HuH-7.5 (cell line): Measurements from ENCODE around the gene TNS3.

Experiments
- DNase-seq: peaks from one replicate; pipeline ENCODE4 v3.0.0; 2011; ENCODE audit warnings: low spot score

Gene TNS3

DNA sequence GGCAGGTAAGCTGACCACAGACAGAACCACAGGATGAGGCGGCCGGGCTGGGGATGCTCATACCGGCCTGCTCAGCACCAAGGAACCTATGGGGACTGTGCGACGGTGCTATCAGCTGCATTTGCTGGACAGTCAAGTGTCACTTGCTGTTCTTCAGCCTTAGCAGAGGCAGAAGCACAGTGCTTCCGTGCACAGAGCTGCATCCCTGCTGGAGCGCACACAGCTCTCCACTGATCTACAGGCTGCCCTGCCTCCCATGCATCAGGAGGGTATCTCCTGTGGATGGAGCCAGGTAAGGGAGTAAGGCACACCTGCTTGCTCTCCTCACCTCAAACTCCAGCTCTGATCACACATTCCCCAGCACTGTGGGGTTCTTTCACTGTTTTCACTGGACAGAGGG, 97.5 kb downstream of the TNS3 start:
- DNase-seq: no peak

DNA sequence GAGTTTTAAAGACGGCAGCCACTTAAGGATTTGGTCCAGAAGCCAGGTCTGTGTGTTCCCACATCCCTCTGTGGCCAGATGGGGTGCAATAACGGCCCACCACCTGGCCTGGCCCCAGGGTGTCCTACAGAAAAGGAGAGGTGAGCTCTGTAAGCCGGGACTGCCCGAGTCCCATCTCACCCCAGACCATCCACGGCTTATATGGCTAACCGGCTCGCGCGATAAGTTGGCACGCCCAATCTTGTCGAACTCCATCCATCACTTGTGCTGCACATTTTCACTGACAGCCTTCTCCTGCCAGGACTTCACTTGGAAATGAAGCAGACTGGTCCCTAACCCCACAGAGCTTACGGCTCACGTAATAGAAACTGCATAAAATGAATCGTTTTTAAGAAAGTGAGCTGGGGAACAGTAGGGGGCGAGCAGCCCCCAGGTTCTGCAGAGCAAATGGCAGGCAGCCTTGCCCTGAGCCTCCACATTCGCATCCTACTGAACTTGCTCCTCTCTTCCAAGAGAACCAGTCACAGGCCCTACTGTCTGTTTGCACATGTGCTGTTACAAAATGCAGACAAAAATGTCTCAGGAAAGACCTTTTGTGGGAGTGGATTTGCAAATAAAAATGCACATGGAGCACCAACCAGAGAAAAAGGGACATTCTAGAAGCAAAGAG, 98.2 kb downstream of the TNS3 start:
- DNase-seq: no peak

DNA sequence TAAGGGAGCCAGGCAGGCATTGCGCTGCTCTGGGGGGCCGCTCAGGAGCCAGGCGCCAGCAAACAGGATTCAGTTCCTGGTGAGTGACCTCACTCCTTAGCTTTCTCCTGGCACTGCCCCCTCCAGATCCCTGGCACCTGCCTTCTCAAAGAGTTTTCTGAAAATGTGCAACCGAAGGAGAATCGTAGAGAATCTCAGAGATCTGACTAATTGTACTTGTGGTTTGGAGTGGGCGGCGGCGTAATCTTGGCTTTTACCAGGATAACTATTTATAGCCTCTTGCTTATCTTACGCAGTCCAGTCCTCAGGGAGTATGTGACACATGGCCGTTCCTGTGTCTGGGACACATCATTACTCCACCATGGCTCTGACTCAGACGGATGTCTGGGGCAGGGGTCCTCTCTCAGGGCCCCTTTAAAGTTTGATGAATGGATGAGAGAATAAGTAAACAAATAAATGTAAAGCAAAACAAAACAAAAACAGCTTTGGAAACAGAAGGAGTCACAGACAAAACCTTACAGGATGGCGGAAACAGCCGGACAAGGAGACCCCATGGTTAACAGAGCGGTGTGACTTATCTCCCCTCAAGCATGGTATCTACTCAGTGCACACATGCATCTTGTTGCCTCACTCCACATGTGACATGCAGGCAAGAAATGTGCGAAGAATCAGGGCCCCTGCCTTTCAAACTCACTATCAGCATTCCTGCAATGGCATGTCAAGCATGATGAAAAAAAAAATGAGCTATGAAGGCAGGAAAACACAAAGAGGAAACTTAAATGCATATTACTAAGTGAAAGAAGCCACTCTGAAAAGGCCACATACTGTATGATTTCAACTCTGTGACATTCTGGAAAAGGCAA, 99.7 kb downstream of the TNS3 start:
- DNase-seq: peak; percentile 36

DNA sequence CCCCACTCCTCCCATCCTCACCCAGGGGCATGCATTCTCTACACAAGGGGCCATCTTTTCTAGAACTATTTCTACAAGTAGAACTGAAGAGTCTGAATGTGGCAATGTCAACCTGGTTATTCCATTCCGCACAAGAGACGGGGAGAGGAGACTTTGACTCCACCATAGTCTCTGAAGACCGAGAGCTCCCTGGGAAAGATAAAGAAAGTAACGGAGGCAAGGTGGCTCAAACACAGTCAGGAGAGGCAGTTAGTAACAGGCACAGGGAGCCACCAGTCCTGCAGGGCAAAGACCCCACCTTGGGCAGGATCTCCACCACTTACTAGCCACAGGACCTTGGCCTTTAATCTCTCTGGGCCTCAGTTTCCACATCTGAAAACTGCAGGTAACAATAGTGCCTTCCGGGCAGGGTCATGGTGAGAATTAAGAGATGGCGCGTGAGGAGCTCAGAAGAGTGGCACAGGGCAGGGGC, 100.3 kb downstream of the TNS3 start:
- no peak for DNase-seq

DNA sequence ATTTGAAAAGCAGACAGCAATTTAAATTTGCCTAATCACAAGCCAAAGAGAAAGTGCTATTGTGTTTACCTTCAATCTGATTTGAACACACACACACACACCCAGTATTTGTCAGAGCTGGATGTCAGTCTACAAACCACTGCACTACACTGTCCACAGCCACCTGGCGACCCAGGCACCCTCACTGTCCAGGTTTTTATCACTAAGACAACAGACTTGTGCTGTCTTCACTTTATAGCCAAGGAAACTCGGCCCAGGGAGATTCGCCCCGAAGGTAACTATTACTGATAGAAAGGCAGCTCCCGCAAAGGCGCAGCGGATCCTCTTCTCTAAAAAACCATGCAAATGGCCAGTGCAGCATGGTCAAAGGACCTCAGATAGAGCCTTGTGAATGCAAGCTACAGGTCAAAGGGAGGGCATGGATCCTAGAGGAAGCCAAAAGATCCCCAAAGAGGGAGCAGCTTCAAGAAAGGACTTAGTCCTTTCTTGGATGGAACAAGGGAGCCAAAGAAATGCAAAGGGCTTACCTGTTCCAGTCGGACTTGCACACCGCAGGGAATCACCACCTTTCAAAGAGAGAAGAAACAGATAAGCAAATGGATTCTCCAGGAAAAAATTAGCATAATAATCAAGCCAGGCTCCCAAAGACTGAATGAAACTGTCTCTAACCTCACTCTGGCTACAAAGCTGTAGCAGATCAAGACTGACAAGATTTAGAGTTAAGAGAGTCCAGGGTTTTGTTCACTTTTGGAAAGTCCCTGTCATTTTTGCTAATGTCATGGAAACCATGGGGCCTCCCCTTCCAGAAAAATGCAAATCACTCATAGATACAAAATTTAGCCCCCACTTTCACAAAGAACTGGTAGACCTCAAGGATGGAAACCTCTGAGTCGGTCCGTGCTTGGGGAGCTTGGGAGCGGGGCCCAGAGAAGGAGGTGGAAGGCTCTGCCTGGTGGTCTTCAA, 101.1 kb downstream of the TNS3 start:
- DNase-seq: no peak

DNA sequence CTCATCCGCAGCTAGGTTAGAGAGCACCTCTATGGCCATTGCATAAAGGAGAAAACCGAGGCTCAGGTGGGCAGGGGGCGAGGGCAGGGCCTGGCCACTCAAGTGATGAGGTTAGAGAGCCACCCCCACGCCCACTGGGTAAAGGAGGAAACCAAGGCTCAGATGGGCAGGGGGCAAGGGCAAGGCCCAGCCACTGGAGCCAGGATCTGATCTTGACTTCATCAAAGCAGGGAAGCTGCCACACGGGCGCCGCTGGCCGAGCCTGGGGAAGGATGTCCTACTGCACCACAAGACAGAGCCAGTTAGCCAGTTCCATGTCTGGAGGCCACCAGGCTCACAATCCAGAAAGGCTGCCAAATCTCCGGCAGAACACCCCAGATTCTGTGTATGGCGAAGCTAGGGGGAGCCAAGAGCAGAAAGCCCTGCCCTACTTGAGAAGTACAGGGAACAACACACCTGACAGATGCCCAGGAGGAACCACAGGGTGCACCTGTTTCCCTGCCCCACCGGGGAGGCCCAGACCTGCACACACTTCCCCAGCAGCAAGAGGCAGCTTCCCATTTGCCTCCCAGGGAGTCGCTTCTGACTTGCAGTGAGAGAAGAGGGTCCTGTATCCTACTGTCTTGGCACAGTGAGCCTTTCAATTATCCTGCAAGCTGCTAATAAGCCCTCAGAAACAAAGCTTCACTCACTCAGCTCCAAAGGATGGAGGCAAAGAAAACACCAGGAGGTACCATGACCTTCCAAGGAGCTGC, 101.9 kb downstream of the TNS3 start:
- DNase-seq: no peak

DNA sequence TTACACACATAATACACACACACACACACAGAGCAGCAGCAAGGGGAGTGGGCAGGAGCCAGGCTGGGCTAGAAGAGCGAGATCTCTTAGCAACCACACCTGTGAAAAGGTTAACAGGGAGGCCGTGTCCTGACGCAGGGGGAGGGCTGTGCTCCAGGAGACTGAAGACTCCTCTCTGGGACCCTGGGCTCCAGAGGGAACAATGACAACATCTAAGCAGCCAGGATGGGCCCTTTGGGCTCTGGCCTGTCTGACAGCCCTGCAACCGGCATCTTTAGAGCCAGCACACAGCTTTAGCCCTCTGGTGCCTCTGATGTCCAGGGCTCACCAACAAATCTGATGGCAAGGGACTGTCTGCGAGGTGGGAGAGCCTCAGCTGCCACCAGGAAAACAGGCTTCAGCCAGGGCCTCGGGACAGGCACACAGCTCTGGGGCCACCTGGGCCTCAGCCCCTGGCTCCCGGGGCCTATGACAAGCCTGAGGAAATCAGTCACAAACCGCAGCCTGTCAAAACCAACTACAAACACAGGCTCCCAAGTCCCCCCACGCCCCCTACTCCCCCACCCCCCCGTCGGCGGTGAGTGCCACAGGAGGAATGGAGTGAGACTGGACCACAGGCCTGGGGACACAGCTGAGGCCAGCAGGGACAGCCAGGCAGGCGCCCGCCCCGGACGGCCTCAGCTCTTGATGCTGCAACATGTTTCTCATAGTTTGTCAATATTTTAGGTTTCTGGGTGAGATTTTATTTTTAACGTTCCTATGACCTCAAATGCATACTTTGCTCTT, 102.8 kb downstream of the TNS3 start:
- DNase-seq: no peak

DNA sequence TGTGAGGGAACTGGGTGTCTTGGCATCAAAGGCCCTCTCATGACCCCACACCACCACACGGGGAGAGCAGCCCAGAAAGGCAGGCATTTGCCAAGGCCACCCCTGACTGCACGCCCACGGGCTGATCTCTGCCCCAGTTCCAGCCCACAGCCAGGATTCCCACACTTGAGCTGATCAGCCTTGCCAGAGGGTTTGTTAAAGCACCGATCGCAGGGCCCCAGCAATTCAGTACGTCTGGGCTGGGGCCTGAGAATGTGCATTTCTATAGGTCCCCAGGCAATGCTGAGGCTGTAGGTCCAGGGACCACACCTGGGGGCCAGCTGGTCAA, 103.9 kb downstream of the TNS3 start:
- DNase-seq: no peak

DNA sequence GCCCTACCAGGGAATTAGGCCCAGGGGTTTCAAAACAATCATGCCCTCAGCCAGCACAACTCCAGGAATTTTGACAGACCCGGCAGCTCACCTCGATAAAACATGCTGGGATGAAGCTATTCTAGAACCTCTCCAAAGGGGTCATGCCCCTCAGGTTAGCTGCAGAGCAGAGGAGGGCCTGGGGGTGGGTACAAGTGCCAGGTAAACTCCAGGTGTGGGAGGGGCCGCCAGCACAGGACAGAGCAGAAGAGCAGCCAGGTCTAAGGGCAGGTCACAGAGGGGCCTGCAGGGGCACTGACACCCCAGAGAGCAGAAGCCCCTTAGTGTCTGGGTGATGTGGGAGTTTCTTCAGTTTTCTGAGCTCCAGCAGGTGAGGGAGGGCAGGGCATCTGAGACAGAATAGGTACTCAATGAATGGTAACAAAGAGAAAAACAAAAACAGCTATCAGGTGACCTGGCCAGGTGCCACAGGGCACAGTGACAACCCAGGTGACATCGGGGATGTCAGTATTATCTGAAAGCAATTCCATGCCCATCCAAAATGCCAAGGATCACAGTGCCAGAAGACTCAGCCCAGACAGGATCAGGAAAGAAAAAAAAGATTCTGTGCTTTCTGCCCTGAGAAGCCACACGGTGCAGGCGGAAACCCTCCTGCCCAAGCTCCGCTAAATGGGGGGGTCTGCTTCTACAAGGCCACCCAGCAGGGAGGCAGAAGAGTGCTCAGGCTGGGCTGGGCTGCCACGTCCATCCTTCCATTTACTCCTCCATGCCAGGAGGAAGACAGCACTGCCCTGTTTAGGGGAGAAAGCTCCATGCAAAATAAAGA, 104.5 kb downstream of the TNS3 start:
- DNase-seq: no peak

DNA sequence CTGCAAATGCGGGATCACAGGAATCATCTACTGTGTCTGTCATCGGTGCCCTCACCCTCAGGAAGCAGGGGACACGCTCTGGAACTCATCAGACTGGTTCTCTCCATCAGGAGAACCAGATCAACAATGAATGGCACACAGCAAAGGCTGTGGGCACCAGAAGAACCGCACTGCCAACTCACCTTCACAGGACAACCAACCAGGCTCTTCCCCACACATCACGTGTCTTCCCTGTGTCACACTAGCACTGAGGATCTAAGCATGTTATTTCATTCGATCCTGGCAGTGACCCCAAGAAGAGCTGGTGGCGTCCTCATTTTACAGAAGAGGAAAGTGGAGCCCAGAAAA, 106.1 kb downstream of the TNS3 start:
- peak; percentile 44 for DNase-seq

DNA sequence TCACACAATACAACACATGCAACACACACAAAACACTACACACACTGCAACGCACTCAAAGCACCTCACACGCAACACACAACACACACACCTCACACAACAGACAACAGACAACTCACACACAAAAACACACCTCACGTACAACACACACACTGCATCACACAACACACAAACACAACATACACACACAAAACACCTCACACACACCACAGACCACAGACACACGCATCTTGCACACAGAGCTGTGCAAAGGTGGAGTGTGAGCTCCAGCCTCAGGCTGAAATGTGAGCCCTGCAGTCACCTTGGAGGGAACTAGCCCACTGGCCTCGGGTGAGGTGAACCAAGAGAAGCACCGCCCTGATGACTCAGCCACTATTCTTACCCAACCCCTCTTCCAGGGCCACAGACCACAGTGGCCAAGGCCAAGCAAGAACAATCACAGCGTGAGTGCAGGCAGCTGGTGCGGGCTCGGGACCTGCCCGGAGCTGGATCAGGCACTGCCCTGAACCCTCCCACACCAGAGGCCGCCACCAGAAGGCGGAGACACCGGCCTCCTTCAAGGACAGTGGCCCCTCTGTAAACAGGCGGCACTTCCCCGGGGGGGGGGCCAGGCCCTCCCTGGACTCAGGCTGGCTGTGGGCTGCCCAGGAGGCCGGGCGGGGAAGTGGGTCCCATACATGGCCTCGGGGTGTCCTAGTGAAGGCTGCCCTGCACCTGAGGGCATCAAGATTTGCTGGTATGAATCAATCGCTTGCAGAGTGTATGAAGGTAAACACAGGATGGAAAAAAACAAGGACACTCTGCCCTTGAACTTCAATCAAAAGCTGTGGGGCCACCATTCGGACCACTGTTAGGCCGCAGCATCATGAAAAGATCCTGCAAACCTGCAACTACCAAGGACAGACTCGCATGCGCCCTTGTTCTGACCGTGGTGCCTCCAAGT, 106.7 kb downstream of the TNS3 start:
- DNase-seq: peak; percentile 95

DNA sequence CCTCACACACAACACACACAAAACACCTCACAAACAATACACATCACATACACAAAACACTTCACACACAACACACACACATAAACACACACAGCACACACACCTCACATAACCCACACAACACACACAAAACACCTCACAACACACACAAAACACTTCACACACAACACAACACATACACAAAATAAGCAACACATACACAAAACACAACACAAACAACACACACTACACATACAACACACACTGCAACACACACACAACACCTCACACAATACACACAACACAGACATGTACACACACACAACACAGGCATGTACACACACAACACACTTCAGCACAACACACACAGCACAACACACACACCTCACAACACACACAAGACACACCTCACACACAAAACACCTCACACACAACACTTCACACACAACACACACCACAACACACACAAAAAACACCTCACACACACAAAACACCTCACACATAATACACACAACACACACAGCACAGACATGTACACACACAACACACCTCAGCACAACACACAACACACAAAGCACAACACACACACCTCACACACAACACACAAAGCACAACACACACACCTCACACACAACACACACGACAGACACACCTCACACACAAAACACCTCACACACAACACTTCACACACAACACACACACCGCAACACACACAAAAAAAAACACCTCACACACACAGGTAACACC, 107.5 kb downstream of the TNS3 start:
- no peak for DNase-seq

DNA sequence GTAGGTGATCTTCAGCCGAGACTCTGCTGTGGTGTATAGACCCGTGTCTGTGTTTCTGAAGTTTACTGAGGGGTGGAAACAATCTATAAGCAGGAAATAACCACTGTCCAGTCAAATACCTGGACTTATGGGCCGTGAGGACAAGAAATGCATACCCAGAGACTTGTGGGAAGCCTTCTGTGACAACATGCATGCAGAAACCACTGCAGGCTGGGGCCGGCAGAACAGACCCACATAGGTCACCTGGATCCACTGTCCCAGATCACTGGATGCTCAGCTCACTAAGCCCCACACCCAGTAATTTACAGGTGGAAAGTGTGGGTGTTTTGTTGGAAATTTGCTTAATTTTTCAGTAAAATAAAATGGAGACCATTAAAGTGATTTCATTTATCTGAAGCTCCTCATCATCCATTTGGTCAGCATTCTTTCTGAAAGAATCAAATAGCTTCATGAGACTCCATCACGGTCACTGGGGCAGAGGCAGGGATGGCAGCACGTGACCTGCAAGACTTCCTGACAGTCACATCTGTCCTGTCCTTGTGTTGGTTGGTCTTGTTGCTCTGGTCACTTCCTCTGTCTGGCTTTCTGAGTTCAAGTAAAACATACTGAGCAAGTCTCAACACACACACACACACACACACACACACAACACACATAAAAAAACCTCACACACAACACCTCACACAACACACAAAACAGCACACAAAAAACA, 108.3 kb downstream of the TNS3 start:
- DNase-seq: no peak

DNA sequence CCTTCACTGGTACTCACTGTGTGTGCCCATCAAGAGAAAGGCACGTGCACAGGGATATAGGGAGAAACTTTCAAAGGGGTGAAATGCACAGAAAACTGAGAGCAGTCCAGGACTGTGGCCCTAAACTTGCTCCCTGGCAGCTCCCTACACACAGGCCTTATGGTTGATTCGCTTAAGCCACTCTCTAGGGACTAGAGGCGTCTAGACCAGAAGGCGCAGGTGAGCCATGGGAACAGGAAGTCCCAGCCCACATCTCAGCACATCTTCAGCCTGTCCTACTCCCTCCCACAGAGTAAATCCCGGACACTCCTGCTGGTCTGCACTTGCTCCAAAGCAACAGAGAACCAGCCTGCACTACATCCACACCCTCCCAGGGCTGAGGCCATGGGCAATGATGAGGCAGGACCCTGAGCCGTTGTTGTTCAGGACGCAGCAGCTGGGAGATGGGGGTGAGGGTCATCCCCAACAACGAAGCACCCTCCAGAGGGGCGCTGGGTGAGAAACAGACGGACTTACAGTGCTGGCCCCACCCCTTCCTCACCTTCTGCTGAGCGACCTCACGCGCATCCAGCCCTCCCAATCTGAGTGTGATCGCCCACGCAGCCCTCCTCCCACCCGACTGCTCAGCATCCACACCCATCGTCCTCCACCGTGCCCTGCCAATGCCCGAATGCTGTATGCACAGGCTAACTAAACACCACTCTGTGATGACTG, 109.3 kb downstream of the TNS3 start:
- no peak for DNase-seq

DNA sequence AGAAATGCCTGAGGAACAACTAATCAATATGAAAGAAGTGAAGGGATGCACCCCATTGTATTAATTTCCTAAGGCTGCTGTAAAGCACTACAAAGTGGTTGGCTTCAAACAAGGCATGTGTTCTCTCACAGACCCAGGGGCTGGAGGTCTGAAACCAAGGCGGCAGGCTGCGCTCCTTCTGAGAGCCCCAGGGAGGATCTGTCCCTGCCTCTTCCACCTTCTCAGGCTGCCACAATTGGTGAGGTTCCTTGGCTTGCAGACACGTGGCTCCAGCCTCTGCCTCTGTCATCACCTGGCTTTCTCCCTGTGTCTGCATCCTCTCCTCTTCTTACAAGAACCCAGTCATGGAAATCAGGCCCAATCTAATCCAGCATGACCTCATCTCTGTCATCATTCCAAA, 110.1 kb downstream of the TNS3 start:
- DNase-seq: no peak

DNA sequence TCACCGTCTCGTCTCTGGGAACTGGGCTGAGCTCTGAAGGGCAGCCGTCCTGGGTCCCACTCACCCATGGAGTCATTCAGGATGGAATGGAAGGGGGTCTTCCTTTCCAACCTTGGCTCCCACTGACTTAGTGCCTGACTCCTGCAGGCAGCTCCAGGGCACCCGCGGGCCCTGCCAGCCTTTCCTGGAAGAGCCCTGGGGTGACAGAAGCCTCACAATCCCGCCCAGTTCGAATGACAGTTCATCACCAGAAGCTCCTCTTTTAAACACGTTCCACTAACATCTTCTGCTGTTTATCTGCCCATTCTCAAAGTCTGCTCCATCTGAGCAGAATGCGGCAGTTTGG, 110.6 kb downstream of the TNS3 start:
- no peak for DNase-seq
